NOMO-1 (cell line): ENCODE measurements around the gene CDH16.

Experiments used
- DNase-seq, 2 experiments: peaks; one replicate each; lab custom pipeline; 2025; ENCODE audit not compliant: unreplicated experiment in 2 of 2; lab: John Stamatoyannopoulos, UW

CDH16 gene

GRCh38 chr16:66913081-66913480, 5.6 kb downstream of the CDH16 start:
- no peak for DNase-seq

DNA sequence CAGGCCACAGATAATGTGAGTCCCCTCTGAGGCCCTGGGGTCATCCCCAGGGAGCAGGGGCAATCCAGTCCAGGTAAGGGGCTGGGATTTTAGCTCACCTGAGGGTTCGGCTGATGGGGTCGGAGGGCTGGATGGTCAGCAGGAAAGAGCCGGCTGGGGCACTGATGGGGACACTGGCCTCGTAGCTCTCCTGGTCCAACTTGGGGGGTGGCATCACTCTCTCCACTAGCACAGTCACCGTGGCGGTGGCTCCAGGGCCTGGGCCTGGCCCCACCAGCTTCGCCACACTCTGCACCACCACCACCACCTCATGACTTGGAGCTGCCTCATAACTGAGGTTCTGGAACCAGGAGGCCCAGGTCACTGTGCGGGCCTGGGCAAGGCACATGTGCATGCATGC, 6.9 kb downstream of the CDH16 start:
- no peak for DNase-seq

DNA sequence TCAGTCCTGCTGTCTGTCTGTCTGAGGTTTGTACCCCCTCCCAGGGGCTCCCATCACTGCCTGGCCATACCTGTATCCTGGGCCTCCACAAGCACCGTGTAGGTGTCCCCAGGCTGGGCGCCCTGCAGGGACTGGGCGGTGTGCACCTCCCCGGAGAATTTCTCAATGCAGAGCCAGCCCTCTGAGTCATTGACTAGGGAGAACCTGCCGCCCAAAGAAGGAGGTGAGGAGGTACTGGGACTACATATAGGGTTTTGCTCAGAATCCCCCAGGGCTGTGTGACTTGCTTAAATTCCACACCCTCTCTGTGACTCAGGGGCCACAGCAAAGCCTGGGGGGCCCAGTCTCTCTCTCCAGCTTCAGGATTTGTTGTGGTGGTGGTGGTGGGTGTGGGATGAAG, 7.6 kb downstream of the CDH16 start:
- no peak for DNase-seq

GRCh38 chr16:66910175-66910940, 8.3 kb downstream of the CDH16 start:
- DNase-seq = no peak

DNA sequence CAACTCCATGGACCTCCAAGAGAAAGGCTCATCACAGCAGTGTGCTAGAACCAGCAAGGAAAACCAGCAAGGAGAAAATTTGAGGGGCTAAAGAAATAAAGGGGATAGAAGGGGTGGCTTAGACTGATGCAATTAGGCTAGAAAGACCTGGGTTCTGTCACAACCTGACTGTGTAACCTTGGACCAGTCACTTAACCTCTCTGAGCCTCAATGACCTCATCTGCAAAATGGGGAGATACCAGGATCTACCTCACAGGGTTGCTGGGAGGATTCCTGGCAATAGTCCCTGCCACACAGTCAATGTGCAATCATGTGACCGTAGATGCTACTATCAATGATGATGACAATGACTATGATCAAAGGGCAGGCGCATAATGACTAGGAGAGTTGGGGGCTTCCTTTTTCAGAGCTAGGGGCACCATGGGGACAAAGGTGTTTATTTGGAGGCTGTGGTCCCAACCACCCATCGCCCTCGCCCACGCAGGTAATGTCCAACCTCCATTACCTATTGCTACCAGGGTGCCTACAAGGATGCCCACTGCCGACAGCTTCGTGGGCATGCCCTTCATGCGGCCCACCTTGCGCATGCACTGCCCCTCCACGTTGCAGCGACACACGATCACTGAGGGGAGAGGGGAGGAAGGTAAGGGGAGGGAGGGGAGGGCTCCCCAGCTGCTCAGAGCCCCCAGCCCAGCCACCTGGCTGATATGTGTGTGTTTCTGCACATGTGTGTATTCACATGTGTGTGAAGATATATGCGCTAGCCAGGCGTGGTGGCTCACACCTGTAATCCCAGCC, 9.7 kb downstream of the CDH16 start:
- no peak for DNase-seq

DNA sequence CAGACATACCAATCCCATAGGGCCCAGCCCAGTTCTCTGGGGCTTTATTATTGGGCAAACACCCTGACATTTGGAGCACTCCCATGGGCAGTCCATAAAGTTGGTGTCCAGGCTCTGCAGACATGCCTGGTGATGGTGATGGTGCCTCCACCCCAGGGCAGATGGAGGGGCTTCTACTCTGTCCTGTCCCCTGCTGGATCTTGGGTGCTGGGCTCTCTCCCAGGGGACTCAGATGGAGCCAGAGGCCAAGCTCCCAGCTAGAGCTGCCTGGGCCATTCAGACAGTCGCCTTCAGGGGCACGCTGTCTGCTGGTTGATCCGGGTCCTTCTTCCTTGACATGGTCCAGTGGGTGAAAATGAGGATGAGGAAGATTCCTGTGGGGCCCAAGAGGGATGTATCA, 10.6 kb downstream of the CDH16 start:
- no peak for DNase-seq

DNA sequence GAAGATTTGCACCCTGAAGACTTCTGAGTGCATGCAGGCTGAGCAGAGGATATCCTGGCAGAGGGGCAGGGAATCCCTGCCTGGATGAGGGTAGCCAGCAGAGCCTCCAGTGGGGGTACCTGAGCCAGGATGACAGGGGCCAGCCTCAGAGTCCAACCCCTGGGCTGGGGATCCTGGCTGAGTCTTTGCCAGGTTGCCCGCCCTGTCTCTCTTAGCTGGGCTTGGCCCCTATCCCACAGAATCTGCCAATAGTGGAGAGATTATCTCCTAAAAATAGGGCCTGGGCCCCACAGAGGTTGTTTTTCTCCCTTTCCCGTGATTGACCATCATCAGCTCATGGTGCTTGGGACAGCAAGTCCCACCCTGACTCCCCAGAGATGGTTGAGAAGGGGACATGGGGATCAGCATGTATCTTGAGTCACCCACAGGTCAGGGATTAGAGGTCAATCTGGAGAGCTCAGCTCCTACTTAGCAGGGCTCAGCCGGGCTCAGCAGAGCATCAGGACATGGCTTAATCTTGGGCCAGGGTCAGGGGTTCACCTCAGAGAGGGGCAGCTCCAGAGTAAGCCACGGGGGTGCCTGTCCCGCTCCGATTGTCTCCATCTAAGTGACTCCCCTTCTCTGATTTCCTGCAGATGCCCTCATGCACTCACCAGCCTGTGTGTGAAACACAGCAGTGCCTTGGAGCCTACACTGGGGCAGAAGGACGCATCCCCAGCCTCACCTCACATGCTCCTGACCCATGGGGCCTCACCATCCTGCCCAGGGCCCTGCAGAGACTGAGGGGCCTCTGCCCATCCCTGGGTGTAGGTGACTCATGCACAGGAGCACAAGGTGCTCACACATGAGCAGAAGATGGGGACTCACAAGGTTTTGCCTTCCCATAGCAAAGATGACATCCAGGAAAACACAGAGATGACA, 11.5 kb downstream of the CDH16 start:
- DNase-seq = no peak

DNA sequence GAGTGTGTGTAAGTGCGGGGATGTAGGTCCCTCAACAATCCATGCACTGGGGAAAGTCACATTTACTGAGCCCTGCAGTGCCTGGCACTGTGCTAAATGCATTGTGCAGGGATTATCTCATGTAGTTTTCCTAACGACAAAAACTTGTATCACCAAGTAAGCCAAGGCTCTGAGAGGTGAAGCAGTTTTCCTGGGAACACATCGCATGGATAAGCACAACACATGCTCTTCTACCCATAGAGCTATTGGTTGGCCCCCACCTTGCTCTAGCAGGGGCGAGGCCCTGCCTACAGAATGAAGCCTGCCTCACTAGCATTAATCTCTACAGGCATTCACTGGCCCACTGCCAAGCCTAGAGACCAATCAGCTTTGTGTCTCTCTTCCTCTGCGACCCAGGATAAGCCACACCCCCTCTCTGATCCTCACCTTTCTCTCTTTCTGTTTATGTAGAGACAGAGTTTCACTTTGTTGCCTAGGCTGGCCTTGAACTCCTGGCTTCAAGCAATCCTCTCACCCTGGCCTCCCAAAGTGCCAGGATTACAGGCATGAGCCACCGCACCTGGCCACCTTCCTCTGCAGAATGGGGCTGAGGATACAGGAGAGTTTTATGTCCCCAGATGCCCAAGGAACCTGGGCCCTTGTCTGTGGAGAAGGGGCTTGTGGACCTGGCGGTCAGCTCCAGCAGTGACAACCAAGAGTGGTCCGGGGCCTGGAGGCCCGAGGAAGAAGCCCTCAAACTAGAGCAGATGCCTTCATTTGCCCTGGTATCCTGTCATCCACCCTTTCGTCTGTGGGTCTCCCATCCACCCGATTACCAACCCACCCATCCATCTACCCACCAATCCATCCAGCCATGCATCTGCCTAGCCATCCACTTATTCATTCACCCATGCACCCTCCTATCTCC, 12.8 kb downstream of the CDH16 start:
- DNase-seq = no peak

DNA sequence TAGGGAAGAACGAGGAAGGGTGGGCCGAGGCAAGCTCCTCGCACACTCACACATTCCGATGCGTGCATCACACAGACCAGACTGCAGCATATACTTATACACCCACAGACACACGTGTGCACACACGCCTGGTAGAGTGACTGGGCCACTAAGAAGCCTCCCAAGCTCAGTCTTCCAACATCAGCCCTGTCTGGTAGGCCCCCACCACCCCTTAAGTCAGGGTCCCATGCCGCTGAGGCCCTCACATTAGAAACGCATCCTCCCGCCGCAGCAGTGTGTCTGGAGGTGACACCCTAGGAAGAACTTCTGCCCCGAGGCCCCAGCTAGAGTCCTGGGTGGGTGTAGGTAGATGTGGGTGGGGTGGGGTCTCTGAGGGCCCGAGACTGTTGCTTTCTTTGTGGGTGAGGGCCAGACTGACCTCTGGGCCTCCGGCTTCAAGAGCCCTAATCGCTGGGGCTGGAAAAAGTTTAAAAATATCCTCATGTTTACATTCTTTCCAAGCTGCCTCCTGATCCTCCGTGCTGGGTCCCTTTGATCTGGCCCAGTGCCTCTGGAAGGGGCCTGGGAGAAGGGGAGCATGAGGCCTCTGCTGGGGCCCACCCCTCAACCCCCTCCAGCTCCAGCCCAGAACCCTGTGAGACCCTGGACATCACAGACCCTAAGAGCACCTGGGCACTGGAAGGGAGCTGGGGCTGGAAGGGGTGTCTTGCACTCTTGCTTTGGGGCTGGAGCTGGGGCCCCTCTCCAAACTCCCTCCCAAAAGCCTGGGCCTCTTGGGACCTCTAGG, 13.6 kb downstream of the CDH16 start:
- no peak for DNase-seq

GRCh38 chr16:66904428-66904845, 14.2 kb downstream of the CDH16 start:
- no peak for DNase-seq

DNA sequence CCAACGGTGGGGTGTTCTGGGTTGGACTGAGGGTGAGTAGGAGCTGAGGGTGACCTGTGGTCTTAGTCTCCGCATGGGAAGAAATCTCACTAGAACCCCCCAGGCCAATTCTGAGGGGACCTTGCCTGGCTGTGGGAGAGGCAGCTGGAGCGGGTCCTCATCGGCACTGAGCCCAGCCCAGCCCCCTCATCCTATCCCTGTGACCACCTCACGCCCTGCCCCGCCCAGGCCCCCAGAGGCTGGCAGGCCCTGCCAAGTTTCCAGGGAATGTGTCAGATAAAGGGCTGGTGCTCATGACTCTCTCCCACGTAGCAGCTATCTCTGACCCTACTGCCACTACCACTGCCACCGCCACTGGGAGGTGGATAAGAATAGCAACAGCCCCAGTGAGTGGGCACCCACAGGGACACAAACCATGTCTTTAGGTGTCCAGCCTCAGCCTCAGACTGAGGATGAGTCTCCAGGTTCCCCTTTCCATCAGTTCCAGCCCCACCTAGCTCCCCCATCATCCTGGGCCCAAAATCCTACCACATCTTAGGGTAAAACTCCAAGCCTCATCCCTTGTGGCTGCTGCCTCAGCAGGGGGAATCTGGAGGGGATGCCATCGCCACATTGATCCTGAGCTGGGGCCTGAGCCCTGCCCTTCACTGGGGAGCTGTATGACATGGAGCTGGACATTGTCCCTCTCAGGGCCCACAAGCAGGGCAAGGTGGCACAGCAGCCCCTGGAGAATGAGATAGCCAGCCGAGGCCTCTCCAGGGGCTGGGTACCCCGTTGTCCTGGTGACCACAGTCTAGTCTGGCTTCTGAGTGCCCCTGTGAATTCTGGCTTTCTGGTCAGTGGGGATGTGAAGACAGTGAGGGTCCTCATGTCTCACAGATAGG, 14.9 kb downstream of the CDH16 start:
- no peak for DNase-seq

DNA sequence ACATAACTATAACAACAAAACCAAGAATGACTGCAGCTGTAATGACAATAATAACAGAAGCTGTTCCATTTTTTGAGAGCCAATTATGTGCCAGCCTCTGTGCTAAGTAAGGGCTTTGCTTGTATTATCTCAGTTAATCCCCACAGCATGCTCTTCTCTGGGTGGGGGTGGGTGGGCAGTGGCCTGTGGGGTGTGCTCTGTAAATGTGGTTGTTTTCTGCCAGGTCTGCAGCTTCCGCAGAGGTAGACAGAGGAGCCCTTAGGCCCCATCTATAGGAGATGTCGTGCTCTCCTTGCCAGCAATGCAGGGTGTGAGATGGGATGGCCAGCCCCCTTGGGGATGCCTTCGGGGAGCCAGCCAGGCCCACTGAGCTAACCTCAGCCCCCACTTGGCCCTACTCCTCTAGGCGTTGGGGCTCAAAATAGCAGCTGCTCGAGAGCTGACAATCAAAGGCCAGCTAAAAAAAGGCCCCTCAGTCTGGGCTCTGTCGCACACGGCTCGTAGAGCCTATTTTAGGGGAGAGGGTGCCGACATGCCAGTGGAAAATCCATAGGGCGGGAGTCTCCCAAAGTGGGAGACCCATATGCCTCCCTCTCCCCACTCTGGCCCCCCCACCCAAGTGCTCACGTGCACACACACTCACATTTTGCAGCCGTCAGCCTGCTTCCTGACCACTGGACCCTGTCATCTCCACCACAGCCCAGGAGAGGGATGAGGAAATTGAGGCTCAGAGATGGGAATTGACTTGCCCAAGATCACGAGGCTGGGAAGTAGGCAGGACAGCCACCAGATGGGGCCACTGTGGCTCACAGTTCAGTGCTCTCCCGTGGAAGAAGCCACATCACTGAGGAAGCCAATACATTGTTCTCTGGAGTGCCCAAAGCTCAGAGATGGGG, 15.8 kb downstream of the CDH16 start:
- DNase-seq = no peak

- no peak for DNase-seq
Observed at GRCh38 chr16:66901626-66902025, 17.1 kb downstream of the CDH16 start.

DNA sequence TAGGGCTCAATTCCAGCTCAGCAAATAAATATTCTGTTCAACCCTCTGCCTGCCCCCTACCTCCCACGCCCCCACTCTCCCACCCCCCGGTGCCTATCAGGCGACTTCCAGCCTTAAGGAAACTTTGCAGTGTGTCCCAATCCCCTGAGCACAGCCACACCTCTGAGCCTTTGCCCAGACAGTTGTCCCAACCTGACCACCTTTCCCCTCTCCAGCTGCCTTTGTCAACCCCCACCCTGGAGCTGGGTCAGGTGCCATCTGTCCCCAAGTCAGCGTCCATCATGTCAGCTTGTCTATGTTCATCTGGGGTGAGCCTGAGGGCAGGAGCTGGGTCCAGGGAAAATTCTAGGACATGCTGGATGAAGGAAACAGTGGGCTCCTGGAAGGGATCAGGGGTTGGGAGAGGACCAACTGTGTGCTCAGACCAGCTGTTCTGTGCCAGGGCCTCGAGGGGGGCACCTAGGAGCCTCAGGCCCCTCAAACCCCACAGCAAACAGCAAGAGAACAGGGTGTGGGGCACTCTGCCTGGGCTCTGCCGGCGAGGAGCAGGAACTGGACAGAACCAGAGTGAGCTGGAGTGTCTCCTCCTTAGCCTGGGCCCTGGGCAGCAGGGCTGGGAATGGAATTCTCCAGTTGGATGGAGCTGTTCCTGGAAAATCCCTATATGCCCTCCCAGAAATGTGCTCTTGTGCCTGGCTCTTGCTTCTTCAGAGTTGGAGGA, 17.8 kb downstream of the CDH16 start:
- no peak for DNase-seq

DNA sequence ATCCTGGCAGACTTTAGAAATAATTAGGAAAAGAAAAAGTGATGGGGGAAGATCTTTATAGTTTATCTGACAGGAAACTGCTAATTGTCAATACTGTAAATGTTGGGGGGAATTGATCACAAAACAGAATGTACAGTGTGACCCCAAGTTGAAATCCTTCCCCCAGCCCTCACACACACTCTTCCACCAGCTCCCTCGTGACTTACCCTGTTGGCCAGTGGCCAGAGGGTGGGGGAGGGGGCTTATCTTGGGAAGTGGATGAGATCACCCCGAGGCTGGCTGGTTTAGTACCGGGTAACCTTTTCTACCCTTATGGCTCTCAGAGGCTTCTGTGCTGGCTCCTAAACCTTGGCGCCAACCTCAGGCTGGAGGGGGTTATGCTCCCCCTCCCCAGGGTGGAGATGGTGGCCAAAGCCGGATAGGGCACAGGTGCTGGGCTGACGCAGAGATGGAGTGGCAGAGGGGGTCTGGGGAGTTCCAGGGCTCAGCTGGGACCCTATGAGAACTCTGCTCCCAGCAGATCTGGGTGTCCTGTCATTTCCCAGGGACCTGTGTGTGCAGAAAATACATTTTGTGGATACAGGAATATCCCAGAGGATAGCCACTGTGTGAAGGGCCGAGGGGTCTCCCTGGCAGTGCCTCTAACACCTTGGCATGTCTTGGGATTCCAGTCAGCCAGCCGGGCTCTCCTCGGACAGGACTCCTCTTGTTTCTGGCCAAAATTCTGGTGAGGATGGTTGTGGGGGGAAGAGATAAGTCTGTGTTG, 18.6 kb downstream of the CDH16 start:
- DNase-seq = no peak

- no peak for DNase-seq
Observed at GRCh38 chr16:66899310-66899944, 19.3 kb downstream of the CDH16 start.
